D721Med (cell line): ENCODE measurements around the gene MYCBP.

Experiments used
- DNase-seq: peaks from one replicate; pipeline ENCODE4 v3.0.0; 2011; ENCODE audit warnings: low spot score; ENCODE audit not compliant: insufficient read length
- FAIRE-seq: peaks from 2 replicates; lab custom pipeline; 2011; peaks lifted over from hg19 to GRCh38; lab: Jason Lieb, UNC
- TF ChIP-seq, protein P1 (sequence below): IDR thresholded peaks from 2 replicates; pipeline ENCODE4 v1.5.1; 2012; ENCODE audit warnings: mild to moderate bottlenecking, control low read depth; ENCODE audit not compliant: insufficient read depth; ENCODE audit errors: missing control alignments

Gene MYCBP

DNA sequence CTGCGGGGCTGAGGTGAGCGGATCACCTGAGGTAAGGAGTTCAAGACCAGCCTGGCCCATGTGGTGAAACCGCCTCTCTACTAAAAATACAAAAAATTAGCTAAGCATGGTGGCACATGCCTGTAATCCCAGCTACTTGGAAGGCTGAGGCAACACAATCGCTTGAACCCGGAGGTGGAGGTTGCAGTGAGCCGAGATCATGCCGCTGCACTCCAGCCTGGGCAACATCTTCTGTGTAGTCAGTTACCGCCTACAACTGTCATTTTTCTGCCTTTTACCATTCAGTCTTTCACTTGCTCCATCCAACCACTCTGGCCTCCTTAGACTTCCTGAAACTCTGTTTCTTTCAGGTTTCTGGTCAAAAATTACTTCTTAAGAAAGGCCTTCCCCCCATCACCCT is 2.2 kb downstream of the MYCBP start:
- DNase-seq, result no peak
- FAIRE-seq, result no peak
- TF ChIP-seq, protein P1, sequence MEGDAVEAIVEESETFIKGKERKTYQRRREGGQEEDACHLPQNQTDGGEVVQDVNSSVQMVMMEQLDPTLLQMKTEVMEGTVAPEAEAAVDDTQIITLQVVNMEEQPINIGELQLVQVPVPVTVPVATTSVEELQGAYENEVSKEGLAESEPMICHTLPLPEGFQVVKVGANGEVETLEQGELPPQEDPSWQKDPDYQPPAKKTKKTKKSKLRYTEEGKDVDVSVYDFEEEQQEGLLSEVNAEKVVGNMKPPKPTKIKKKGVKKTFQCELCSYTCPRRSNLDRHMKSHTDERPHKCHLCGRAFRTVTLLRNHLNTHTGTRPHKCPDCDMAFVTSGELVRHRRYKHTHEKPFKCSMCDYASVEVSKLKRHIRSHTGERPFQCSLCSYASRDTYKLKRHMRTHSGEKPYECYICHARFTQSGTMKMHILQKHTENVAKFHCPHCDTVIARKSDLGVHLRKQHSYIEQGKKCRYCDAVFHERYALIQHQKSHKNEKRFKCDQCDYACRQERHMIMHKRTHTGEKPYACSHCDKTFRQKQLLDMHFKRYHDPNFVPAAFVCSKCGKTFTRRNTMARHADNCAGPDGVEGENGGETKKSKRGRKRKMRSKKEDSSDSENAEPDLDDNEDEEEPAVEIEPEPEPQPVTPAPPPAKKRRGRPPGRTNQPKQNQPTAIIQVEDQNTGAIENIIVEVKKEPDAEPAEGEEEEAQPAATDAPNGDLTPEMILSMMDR, result no peak

DNA sequence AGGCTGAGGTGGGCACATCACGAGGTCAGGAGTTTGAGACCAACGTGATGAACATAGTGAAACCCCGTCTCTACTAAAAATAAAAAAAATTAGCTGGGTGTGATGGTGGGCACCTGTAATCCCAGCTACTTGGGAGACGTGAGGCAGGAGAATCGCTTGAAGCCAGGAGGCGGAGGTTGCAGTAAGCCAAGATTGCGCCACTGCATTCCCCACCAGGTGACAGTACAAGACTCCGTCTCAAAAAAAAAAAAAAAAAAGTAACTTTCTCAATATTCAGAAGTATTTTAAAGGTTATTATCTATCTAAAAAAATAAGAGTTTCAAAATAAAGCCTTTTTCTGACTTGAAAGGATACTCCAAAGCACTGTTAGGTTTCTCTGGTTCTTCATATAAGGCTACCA is 5.9 kb downstream of the MYCBP start:
- FAIRE-seq, result no peak
- DNase-seq, result no peak
- TF ChIP-seq, protein P1, result no peak

DNA sequence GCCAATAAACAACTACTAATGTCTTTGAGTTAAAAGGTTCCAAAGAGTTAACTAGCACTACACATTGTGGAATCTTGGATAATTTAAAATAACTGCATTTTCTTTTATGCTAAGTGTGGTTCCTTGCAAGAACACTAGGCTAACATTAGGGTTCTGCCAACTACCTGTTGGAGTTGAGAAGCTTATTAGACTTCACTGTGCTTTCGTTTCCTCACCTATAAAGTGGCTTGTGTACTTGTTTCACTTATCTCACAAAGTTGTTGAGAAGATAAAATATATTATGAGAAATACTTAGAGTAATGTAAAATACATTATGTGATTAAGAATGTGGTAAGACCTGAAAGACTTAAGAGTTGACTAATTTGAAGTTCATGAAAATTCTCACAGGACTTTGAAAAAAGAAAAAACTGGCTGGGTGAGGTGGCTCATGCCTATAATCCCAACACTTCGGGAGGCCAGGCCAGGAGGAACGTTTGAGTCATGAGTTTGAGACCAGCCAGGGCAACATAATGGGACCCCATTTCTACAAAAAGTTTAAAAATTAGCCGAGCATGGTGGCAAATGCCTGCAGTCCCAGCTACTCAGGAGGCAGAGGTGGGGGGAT is 7.9 kb downstream of the MYCBP start:
- no peak for DNase-seq
- no peak for FAIRE-seq
- TF ChIP-seq, protein P1, result no peak

GRCh38 chr1:38860454-38860795 is 12.7 kb downstream of the MYCBP start:
- FAIRE-seq (no peak), DNase-seq (no peak)
- TF ChIP-seq, protein P1, result no peak

- TF ChIP-seq, protein P1, result no peak
- DNase-seq, result peak; percentile 91
- FAIRE-seq, result no peak
Measured at GRCh38 chr1:38859561-38860453, 13.3 kb downstream of the MYCBP start, which contains the start of gene RRAGC. Gene RRAGC, minus strand, starts transcription at chr1:38859772. Its CDS starts 126 bp downstream, at chr1:38859646.

DNA sequence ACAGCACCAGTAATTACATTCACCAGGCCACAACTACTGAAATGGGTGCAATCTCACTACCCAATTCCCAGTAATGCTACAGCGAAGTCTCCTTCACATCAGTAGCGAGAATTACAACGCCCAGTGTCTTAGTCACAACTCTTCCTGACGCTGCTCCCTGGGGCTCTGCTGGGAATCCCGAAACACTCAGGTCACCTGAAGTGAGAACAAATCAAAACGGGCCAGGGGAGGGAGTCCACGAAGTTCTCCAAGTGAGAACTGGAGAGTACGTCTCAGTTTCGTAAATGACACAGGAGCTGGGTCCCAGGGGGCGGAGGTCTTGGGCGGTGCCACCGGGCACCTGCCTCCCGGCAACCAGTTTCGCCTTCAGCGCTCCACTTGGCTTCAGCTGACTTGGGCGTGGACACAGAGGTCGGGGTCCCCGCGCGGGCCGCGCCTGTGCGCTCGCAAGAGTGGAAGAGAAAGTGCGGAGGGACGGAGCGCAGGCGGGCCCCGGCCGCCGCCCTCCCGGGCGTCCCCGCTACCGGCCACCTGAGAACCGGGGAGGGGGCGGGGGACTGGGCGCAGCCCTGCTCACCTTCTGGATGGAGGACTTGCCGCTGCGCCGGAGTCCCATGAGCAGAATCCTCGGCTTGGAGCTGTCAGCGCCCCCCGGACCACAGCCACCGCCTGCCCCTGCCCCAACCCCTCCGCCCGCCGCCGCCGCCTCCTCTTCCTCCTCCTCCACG is 14.2 kb downstream of the MYCBP start:
- FAIRE-seq, result no peak
- TF ChIP-seq, protein P1, result no peak
- no peak for DNase-seq
